Gastroesophageal sphincter (tissue), 3 donors: ENCODE results near the gene TEC.

Experiments used
- EP300 ChIP-seq: sonication (generic); formaldehyde crosslinking; IDR thresholded peaks from one replicate; pipeline ENCODE4 v1.6.1; 2017; ENCODE audit warnings: antibody characterized with exemption, mild to moderate bottlenecking
- POLR2A ChIP-seq, 2 donors: fragments of 450-650 bp; IDR thresholded peaks; one replicate each; pipeline ENCODE4 v1.6.1; 2017; ENCODE audit warnings: antibody characterized with exemption in 2 of 2, mild to moderate bottlenecking in 2 of 2, moderate library complexity in 1 of 2
- TF ChIP-seq, protein P1 (sequence below), 4 experiments: fragments of 200-600 bp in 2 of 4; fragments of 450-650 bp in 2 of 4; sonication (generic) in 1 of 4; IDR thresholded peaks; one replicate each; pipeline ENCODE4 v1.5.1; 2017 to 2019; ENCODE audit warnings: antibody characterized with exemption in 4 of 4, mild to moderate bottlenecking in 2 of 4, moderate library complexity in 2 of 4

GRCh38 chr4:48127231-48127630 is 142.4 kb downstream of the TEC start:
- TF ChIP-seq, protein P1, sequence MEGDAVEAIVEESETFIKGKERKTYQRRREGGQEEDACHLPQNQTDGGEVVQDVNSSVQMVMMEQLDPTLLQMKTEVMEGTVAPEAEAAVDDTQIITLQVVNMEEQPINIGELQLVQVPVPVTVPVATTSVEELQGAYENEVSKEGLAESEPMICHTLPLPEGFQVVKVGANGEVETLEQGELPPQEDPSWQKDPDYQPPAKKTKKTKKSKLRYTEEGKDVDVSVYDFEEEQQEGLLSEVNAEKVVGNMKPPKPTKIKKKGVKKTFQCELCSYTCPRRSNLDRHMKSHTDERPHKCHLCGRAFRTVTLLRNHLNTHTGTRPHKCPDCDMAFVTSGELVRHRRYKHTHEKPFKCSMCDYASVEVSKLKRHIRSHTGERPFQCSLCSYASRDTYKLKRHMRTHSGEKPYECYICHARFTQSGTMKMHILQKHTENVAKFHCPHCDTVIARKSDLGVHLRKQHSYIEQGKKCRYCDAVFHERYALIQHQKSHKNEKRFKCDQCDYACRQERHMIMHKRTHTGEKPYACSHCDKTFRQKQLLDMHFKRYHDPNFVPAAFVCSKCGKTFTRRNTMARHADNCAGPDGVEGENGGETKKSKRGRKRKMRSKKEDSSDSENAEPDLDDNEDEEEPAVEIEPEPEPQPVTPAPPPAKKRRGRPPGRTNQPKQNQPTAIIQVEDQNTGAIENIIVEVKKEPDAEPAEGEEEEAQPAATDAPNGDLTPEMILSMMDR (IDR thresholded peaks at IDR 0.05), result no peak
- TF ChIP-seq POLR2A (IDR thresholded peaks at IDR 0.05), result no peak
- no peak for TF ChIP-seq EP300
